Progenitor cell of endocrine pancreas (in vitro differentiated cells): Measurements from ENCODE around the gene PACS1. TPM values are rescaled to one million over a fixed set of nuclear protein-coding genes. Genes with fewer than 3 reads are reported as not detected.

ENCODE experiments used
- DNase-seq: peaks from one replicate; pipeline ENCODE4 v3.0.0; 2021; ENCODE audit warnings: low spot score; ENCODE audit not compliant: unreplicated experiment
- H3K27ac Mint-ChIP-seq: 2 replicates; pipeline ENCODE4 v1.8.0; 2021; ENCODE audit warnings: mild to moderate bottlenecking, moderate library complexity, mixed read lengths
- H3K27me3 Mint-ChIP-seq: 2 replicates; pipeline ENCODE4 v1.8.0; 2021; ENCODE audit warnings: mixed read lengths
- H3K36me3 Mint-ChIP-seq: 2 replicates; pipeline ENCODE4 v1.8.0; 2022; ENCODE audit warnings: mixed read lengths; ENCODE audit not compliant: insufficient read depth
- H3K4me1 Mint-ChIP-seq: 2 replicates; pipeline ENCODE4 v1.8.0; 2021; ENCODE audit warnings: low read depth, mixed read lengths
- H3K4me3 Mint-ChIP-seq: 2 replicates; pipeline ENCODE4 v1.8.0; 2021; ENCODE audit warnings: low read depth, mild to moderate bottlenecking, moderate library complexity, mixed read lengths
- H3K9me3 Mint-ChIP-seq: 2 replicates; pipeline ENCODE4 v1.8.0; 2021; ENCODE audit warnings: low read depth, mixed read lengths
- total RNA-seq: library from RNA; stranded (reverse); gene quantifications from 2 replicates; pipeline ENCODE4 v1.2.1, GENCODE V29; 2021
- TF ChIP-seq, protein P1 (sequence below): fragments of 200-600 bp; sonication (generic); IDR thresholded peaks from one replicate; pipeline ENCODE4 v1.5.0; 2021; ENCODE audit warnings: antibody characterized with exemption, mild to moderate bottlenecking; ENCODE audit not compliant: unreplicated experiment

Gene PACS1
- total RNA-seq, 1 donor from 2014 or later: 72.3 TPM

GRCh38 chr11:66051766-66052663 is 18.1 kb upstream of the PACS1 start, which contains the start of gene SF3B2:
TSS of gene SF3B2 (plus strand) at chr11:66052364. CDS start at chr11:66052385, 21 bp downstream.
- Mint-ChIP-seq H3K27me3 (no peaks in the 10 kb centered on the region), H3K27ac (peak within 1 kb of the TSS; percentile 98), H3K4me3 (peak within 1 kb of the TSS; percentile 99), H3K9me3 (no peaks in the 10 kb centered on the region), H3K4me1 (peaks cover 32% of the 10 kb centered on the region), H3K36me3 (peaks cover 11% of the 10 kb centered on the region)
- peak; percentile 96 for DNase-seq
- TF ChIP-seq, protein P1, sequence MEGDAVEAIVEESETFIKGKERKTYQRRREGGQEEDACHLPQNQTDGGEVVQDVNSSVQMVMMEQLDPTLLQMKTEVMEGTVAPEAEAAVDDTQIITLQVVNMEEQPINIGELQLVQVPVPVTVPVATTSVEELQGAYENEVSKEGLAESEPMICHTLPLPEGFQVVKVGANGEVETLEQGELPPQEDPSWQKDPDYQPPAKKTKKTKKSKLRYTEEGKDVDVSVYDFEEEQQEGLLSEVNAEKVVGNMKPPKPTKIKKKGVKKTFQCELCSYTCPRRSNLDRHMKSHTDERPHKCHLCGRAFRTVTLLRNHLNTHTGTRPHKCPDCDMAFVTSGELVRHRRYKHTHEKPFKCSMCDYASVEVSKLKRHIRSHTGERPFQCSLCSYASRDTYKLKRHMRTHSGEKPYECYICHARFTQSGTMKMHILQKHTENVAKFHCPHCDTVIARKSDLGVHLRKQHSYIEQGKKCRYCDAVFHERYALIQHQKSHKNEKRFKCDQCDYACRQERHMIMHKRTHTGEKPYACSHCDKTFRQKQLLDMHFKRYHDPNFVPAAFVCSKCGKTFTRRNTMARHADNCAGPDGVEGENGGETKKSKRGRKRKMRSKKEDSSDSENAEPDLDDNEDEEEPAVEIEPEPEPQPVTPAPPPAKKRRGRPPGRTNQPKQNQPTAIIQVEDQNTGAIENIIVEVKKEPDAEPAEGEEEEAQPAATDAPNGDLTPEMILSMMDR: no peak

DNA sequence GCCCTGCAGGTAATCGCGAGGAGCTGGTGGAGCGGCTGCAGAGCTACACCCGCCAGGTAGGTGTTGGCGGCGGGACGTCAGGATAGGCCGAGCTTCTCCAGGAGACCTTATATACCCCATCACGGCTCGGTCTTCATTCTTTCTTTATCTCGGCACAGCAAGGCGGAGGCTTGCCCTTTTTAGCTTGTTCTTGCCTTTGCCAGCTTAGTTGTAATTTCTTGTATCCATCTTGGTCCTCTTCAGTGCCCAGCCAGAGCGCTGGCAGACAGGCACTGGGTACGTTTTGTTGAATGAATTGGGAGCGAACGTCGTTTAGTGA is 17.4 kb upstream of the PACS1 start:
- peak overlapping the region; percentile 97 for H3K27ac Mint-ChIP-seq
- no peaks in the 10 kb centered on the region for H3K27me3 Mint-ChIP-seq
- H3K36me3 Mint-ChIP-seq: peaks cover 14% of the 10 kb centered on the region
- H3K4me3 Mint-ChIP-seq: peak overlapping the region; percentile 99
- DNase-seq: no peak
- H3K9me3 Mint-ChIP-seq: no peaks in the 10 kb centered on the region
- H3K4me1 Mint-ChIP-seq: peaks cover 32% of the 10 kb centered on the region
- TF ChIP-seq, protein P1: no peak

GRCh38 chr11:66055021-66055420 is 15.1 kb upstream of the PACS1 start:
- Mint-ChIP-seq H3K4me3 (no peak overlapping the region), H3K9me3 (no peaks in the 10 kb centered on the region), H3K27ac (no peak overlapping the region)

GRCh38 chr11:66056501-66056900 is 13.6 kb upstream of the PACS1 start:
- Mint-ChIP-seq H3K36me3 (peaks cover 32% of the 10 kb centered on the region), H3K9me3 (no peaks in the 10 kb centered on the region), H3K27me3 (no peaks in the 10 kb centered on the region), H3K4me1 (peaks cover 15% of the 10 kb centered on the region), H3K27ac (no peak overlapping the region), H3K4me3 (no peak overlapping the region)
- no peak for DNase-seq
- TF ChIP-seq, protein P1: no peak

More at GRCh38 chr11:66055021-66055420, 15.1 kb upstream of the PACS1 start:
- TF ChIP-seq, protein P1: no peak
- H3K4me1 Mint-ChIP-seq: peaks cover 26% of the 10 kb centered on the region
- H3K36me3 Mint-ChIP-seq: peaks cover 25% of the 10 kb centered on the region
- H3K27me3 Mint-ChIP-seq: no peaks in the 10 kb centered on the region
- DNase-seq: no peak

- Mint-ChIP-seq H3K27ac (no peak overlapping the region), H3K27me3 (no peaks in the 10 kb centered on the region), H3K4me3 (no peak overlapping the region), H3K36me3 (peaks cover 43% of the 10 kb centered on the region), H3K9me3 (no peaks in the 10 kb centered on the region), H3K4me1 (no peaks in the 10 kb centered on the region)
- DNase-seq: no peak
- TF ChIP-seq, protein P1: no peak
These were observed 9.9 kb upstream of the PACS1 start for GRCh38 chr11:66059966-66060680.
